AG08395 (cell line): ENCODE results near the gene SIRT2.
"Not testable (repeated sequence)": the region's sequence is repeated elsewhere in the genome, so short reads cannot be mapped to it uniquely, and the experiment has no call there.

ENCODE experiments used
- DNase-seq: peaks from one replicate; pipeline ENCODE4 v3.0.0; 2012; ENCODE audit warnings: mixed read lengths, low spot score

Gene SIRT2

GRCh38 chr19:38899447-38900201 is at the start of gene SIRT2, which contains the start of gene NFKBIB:
Gene SIRT2, minus strand, starts transcription at chr19:38899618. Its CDS starts 97 bp downstream, at chr19:38899521.
Gene NFKBIB, plus strand, starts transcription at chr19:38899969. Its CDS starts 64 bp downstream, at chr19:38900033.
- DNase-seq, result peak; percentile 99

- no peak for DNase-seq
Measured at GRCh38 chr19:38946229-38947010, 47.0 kb upstream of the SIRT2 start.

GRCh38 chr19:38945562-38946228 is 46.3 kb upstream of the SIRT2 start:
- DNase-seq, result no peak

GRCh38 chr19:38944981-38945506 is 45.6 kb upstream of the SIRT2 start:
- no peak for DNase-seq

- no peak for DNase-seq
Measured at GRCh38 chr19:38942471-38943181, 43.2 kb upstream of the SIRT2 start.

- DNase-seq, result no peak
Measured at GRCh38 chr19:38941979-38942378, 42.6 kb upstream of the SIRT2 start.

- DNase-seq, result not testable (repeated sequence)
Measured at GRCh38 chr19:38941466-38941865, 42.0 kb upstream of the SIRT2 start.

GRCh38 chr19:38939957-38940356 is 40.5 kb upstream of the SIRT2 start:
- DNase-seq, result no peak

GRCh38 chr19:38933544-38933943 is 34.1 kb upstream of the SIRT2 start:
- no peak for DNase-seq

GRCh38 chr19:38932425-38933179 is 33.2 kb upstream of the SIRT2 start:
- DNase-seq, result no peak

- DNase-seq, result no peak
Measured at GRCh38 chr19:38931521-38931793, 32.0 kb upstream of the SIRT2 start.

- peak; percentile 100 for DNase-seq
Measured at GRCh38 chr19:38930776-38931520, 31.5 kb upstream of the SIRT2 start, which contains the start of gene MRPS12. Gene MRPS12, plus strand, starts transcription at chr19:38930944. Its CDS starts 351 bp downstream, at chr19:38931295.

- peak; percentile 99 for DNase-seq
Measured at GRCh38 chr19:38929929-38930775, 30.7 kb upstream of the SIRT2 start, which contains the start of gene SARS2. Gene SARS2, minus strand, starts transcription at chr19:38930763. Its CDS starts 27 bp downstream, at chr19:38930736.

GRCh38 chr19:38928391-38929001 is 29.1 kb upstream of the SIRT2 start:
- no peak for DNase-seq

GRCh38 chr19:38924388-38924787 is 25.0 kb upstream of the SIRT2 start:
- DNase-seq, result no peak

- DNase-seq, result no peak
Measured at GRCh38 chr19:38922482-38922881, 23.1 kb upstream of the SIRT2 start.

- no peak for DNase-seq
Measured at GRCh38 chr19:38921420-38922274, 22.2 kb upstream of the SIRT2 start.
